UCSD-AML1 (cell line): Measurements from ENCODE around the gene SIDT2.
"Not testable (repeated sequence)": the region's sequence is repeated elsewhere in the genome, so short reads cannot be mapped to it uniquely, and the experiment has no call there.

Experiments used
- DNase-seq: peaks from one replicate; lab custom pipeline; 2025; ENCODE audit not compliant: unreplicated experiment; lab: John Stamatoyannopoulos, UW

The SIDT2 gene

GRCh38 chr11:117178210-117179034 is at the start of gene SIDT2:
SIDT2 (plus strand) TSS chr11:117178743; CDS start chr11:117179264, 521 bp downstream.
- DNase-seq, result peak; percentile 90

DNA sequence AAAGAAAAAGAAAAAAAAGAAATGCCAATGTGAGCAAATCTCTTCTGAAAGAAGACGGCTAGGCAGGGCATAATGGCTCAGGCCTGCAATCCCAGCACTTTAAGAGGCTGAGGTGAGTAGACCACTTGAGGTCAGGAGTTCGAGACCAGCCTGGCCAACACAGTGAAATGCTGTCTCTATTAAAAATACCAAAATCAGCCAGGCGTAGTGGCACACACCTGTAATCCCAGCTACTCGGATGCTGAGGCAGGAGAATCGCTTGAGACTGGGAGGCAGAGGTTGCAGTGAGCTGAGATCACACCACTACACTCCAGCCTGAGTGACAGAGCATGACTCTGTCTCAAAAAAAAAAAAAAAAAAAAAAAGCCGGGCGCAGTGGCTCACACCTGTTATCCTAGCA is 48.1 kb upstream of the SIDT2 start:
- DNase-seq, result not testable (repeated sequence)

DNA sequence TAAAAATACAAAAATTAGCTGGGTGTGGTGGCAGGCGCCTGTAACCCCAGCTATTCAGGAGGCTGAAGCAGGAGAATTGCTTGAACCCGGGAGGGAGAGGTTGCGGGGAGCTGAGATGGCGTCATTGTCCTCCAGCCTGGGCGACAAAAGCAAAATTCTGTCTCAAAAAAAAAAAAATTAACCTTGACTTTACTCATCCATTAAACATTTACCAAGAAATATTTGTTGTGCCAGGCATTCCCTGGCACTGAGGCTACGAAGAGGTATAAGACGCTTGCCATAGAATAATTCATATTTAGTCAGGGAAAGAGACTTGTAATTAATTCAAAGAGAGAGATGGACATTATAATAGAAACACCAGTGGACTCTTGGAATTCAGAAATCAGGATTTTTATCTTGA is 47.7 kb upstream of the SIDT2 start:
- no peak for DNase-seq

GRCh38 chr11:117134431-117134830 is 44.1 kb upstream of the SIDT2 start:
- no peak for DNase-seq

GRCh38 chr11:117134979-117135378 is 43.6 kb upstream of the SIDT2 start:
- not testable (repeated sequence) for DNase-seq

DNA sequence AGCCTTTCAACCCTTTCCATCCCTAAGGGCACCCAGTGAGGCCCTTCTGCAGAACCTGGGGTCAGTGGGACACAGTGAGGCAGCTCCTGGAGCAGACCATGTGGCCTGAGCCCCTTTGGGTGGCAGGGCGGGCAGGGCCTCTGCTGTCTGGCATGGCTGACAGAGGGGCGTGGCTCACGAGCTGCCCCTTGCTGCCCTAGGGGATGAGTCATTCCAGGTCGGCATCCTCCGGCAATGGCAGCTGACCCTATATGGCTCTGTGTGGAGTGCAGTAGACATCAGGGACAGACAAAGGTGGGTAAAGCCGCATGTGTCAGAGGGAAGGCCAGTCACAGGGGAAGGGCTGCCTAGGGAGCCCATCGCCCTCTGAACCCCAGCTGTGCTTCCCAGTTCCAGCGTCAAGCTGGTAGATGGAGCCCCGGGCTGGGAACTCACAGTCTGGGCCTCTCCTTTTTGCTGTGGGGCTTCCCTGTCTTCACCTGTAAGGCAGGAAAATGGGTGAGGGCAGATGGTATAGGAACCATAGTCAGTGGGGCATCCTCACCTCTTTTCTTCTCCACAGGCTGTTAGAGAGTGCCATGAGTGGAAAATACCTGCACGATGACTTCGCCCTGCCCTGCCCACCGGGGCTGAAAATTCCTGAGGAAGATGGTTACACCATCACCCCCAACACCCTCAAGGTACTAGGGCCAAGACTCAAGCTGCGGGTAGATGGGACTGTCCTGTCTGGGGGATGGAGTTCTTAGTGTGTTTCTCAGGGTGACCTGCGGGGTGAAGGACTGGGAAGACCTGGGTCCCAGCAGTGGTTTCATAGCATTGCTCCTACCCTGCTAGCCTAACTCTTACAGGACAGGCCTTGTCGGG is 41.1 kb upstream of the SIDT2 start:
- DNase-seq, result not testable (repeated sequence)

- DNase-seq, result peak; percentile 10
These were observed 35.2 kb upstream of the SIDT2 start for GRCh38 chr11:117143390-117143789.

DNA sequence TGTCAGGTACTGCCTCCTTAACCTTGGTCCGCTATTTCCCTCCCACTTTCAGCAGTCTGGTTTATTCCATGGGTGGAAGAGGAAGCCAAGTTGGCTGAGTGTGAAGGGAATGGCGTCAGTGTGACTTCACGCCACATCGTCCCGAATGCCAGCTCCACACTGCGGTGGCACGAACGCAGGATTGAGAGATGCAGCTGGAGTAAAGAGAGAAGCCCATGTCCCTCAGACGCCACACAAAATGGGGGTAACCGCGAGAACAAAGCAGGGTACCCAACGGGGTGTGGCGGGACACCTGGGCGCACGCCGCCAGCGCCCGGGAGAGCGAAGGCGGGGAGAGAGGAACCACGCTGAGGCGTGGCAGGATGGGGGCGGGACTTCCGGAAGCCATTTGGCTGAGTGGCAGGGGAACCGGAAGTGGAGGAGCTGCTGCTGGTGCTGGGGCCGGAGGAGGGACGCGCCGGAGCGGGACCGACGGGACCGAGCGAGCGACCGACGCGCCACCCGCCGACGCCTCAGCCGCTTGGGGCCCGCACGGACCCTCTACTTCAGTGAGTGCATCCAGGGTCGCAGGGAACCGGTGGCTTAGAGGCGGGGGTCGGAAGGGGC is 34.6 kb upstream of the SIDT2 start, which contains the start of gene PAFAH1B2:
Gene PAFAH1B2 (plus strand): TSS at position 417 of the 606 bp plus-strand sequence. CDS start 8,161 bp downstream, outside the sequence.
- DNase-seq, result peak; percentile 94

- DNase-seq, result peak; percentile 77
These were observed 33.8 kb upstream of the SIDT2 start for GRCh38 chr11:117144477-117145392.

GRCh38 chr11:117145393-117145761 is 33.2 kb upstream of the SIDT2 start:
- no peak for DNase-seq

- DNase-seq, result no peak
These were observed 32.0 kb upstream of the SIDT2 start for GRCh38 chr11:117146521-117146920.

DNA sequence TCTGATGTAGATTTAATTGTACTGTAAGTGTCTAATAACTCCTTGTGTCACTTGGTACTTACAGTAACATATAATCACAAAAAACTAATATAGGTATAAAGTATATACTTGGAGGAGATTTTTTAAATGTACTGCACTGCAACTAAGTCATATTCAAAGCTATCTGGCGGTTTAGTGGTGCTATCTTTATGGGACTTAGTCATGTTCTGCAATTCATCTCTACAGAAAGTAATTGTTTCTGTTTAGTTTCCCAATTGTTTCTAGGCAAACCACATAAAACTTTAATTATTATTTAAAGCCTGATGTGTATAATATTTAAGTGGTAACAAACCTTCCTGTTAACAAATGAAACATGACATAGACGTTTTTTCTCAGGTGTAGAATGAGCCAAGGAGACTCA is 26.5 kb upstream of the SIDT2 start:
- DNase-seq, result no peak

DNA sequence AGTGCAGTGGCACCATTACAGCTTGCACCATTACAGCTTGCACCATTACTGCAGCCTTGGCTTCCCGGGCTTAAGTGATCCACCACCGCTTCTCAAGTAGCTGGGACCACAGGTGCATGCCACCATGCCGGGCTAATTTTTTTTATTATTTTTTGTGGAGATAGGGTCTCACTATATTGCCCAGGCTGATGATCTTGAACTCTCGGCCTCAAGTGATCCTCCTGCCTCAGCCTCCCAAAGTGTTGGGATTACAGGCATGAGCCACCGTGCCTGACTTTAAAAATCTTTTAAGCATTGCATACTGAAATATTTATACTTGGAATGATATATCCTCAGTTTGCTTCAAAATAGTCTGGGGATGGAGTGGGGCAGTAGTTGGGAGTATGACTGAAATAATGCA is 24.1 kb upstream of the SIDT2 start:
- no peak for DNase-seq

DNA sequence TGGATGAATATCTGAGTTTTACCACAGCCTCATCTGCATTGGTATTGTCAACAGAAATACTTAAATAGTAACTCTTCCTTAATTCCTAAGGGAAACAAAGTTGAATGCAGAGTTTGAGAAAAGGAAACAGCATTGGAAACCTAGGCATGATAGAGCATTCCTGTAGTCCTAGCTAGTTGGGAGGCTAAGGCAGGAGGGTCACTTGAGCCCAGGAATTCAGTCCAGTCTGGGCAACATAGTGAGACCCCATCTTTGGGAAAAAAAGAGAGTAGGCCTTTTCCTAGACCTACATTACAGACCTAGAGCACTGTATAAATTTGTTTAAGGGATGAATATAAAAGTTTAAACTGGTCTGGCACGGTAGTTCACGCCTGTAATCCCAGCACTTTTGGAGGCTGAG is 21.0 kb upstream of the SIDT2 start:
- no peak for DNase-seq

GRCh38 chr11:117159892-117160291 is 18.7 kb upstream of the SIDT2 start:
- no peak for DNase-seq

DNA sequence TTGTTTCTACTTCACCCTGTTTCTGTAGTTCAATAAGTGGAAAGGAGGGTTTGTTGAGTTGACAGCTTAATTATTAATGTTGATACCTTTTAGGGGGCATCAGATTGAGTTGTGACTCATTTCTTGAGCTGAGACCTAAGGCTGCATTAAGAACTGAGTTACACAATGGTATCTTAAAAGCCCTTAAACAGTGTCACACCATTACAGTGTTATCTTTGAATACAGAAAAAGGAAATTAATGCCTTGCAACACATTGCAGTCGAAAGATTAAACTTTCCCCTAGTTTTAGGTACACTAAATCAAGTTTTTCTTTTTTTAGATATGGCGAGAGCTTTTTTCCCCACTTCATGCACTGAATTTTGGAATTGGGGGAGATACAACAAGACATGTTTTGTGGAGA is 17.7 kb upstream of the SIDT2 start:
- no peak for DNase-seq

GRCh38 chr11:117166491-117166890 is 12.1 kb upstream of the SIDT2 start:
- no peak for DNase-seq

GRCh38 chr11:117169736-117170135 is 8.8 kb upstream of the SIDT2 start:
- no peak for DNase-seq

- no peak for DNase-seq
These were observed 8.3 kb upstream of the SIDT2 start for GRCh38 chr11:117170210-117170609.

DNA sequence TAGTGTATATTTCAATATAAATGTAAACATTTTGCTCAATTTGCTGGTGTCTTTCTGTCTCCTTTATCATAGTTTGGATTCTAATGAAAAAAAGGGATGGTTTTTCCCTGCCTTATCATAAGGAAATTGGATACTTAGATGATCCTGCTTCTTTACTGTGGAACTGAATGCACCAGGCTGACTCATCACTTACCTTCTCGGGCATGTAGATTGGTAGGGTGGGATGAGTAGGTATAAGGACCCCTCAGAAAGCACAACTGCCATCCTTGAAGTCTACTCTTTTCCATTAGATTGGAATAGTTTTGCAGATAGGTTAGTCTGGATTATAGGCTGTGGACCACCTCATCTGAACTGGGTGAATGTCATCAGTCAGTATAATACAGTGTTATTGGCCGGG is 7.5 kb upstream of the SIDT2 start:
- DNase-seq, result no peak
